Measurements from ENCODE around the gene ENDOU.
A peak's percentile ranks its signal among the peaks of the same experiment; 100 is the strongest.

Gene ENDOU

GRCh38 chr12:47709237-47709636 lies 16.1 kb downstream of the ENDOU start:
- H3K27me3 ChIP-seq (ENCODE audit: insufficient read depth, low read length, poor library complexity, severe bottlenecking) = no peaks in the 10 kb centered on the region
- TF ChIP-seq EZH2phosphoT487 (IDR thresholded peaks at IDR 0.05; ENCODE audit: borderline replicate concordance) = no peak
- no peak for TF ChIP-seq CTCF (conservative IDR thresholded peaks at IDR 0.05; ENCODE audit: low read length)
- no peaks in the 10 kb centered on the region for H3K9me2 ChIP-seq (replicated peaks; ENCODE audit: low read depth, low read length)
- no peaks in the 10 kb centered on the region for H3K9me3 ChIP-seq (ENCODE audit: insufficient read depth, low read depth, low read length)
- peaks cover 39% of the 10 kb centered on the region for H3K4me1 ChIP-seq (ENCODE audit: insufficient read depth, low read length, poor library complexity, severe bottlenecking)
- no peaks in the 10 kb centered on the region for H3F3A ChIP-seq (ENCODE audit: low read depth)
- H3K4me3 ChIP-seq (ENCODE audit: low read length, poor library complexity, severe bottlenecking) = no peak overlapping the region
- peaks cover 9% of the 10 kb centered on the region for H4K20me1 ChIP-seq (ENCODE audit: insufficient read depth, low read length, poor library complexity, severe bottlenecking)
- no peak overlapping the region for H3K9ac ChIP-seq (ENCODE audit: low read depth, low read length, poor library complexity, severe bottlenecking)
- H2AFZ ChIP-seq (ENCODE audit: low read length) = no peak overlapping the region
- no peaks in the 10 kb centered on the region for H3K36me3 ChIP-seq (ENCODE audit: insufficient read depth, low read length)
- H3K79me2 ChIP-seq (ENCODE audit: insufficient read depth, low read length) = peaks cover 31% of the 10 kb centered on the region
- no peak overlapping the region for H3K4me2 ChIP-seq (ENCODE audit: low read depth, low read length, poor library complexity, severe bottlenecking)

- Histone ChIP-seq H3K27me3 (ENCODE audit: insufficient read depth, low read length, poor library complexity, severe bottlenecking) (no peaks in the 10 kb centered on the region), H4K20me1 (ENCODE audit: insufficient read depth, low read length, poor library complexity, severe bottlenecking) (peaks cover 13% of the 10 kb centered on the region), H3K4me2 (ENCODE audit: low read depth, low read length, poor library complexity, severe bottlenecking) (peak overlapping the region; percentile 78), H3K9ac (ENCODE audit: low read depth, low read length, poor library complexity, severe bottlenecking) (peak overlapping the region; percentile 84), H3F3A (ENCODE audit: low read depth) (no peaks in the 10 kb centered on the region), H3K9me3 (ENCODE audit: insufficient read depth, low read depth, low read length) (no peaks in the 10 kb centered on the region), H3K4me3 (ENCODE audit: low read length, poor library complexity, severe bottlenecking) (peak overlapping the region; percentile 79), H3K79me2 (ENCODE audit: insufficient read depth, low read length) (peaks cover 43% of the 10 kb centered on the region), H3K4me1 (ENCODE audit: insufficient read depth, low read length, poor library complexity, severe bottlenecking) (peaks cover 50% of the 10 kb centered on the region), H3K36me3 (ENCODE audit: insufficient read depth, low read length) (no peaks in the 10 kb centered on the region), H2AFZ (ENCODE audit: low read length) (peak overlapping the region; percentile 35), H3K9me2 (replicated peaks; ENCODE audit: low read depth, low read length) (no peaks in the 10 kb centered on the region)
- TF ChIP-seq CTCF (conservative IDR thresholded peaks at IDR 0.05; ENCODE audit: low read length) (no peak), EZH2phosphoT487 (IDR thresholded peaks at IDR 0.05; ENCODE audit: borderline replicate concordance) (no peak)
Observed at GRCh38 chr12:47707905-47708543, 17.3 kb downstream of the ENDOU start.

- Histone ChIP-seq H3K36me3 (ENCODE audit: insufficient read depth, low read length) (no peaks in the 10 kb centered on the region), H3K9me3 (ENCODE audit: insufficient read depth, low read depth, low read length) (no peaks in the 10 kb centered on the region), H3K9ac (ENCODE audit: low read depth, low read length, poor library complexity, severe bottlenecking) (peak overlapping the region; percentile 84), H3K79me2 (ENCODE audit: insufficient read depth, low read length) (peaks cover 49% of the 10 kb centered on the region), H2AFZ (ENCODE audit: low read length) (peak overlapping the region; percentile 35; the same call in 1 of the 2 replicates), H3K27me3 (ENCODE audit: insufficient read depth, low read length, poor library complexity, severe bottlenecking) (no peaks in the 10 kb centered on the region), H3K9me2 (replicated peaks; ENCODE audit: low read depth, low read length) (no peaks in the 10 kb centered on the region), H4K20me1 (ENCODE audit: insufficient read depth, low read length, poor library complexity, severe bottlenecking) (peaks cover 18% of the 10 kb centered on the region), H3K4me3 (ENCODE audit: low read length, poor library complexity, severe bottlenecking) (peak overlapping the region; percentile 79), H3K4me1 (ENCODE audit: insufficient read depth, low read length, poor library complexity, severe bottlenecking) (peaks cover 55% of the 10 kb centered on the region), H3K4me2 (ENCODE audit: low read depth, low read length, poor library complexity, severe bottlenecking) (peak overlapping the region; percentile 78), H3F3A (ENCODE audit: low read depth) (no peaks in the 10 kb centered on the region)
- TF ChIP-seq EZH2phosphoT487 (IDR thresholded peaks at IDR 0.05; ENCODE audit: borderline replicate concordance) (no peak), CTCF (conservative IDR thresholded peaks at IDR 0.05; ENCODE audit: low read length) (no peak)
Observed at GRCh38 chr12:47707355-47707754, 17.9 kb downstream of the ENDOU start.
